SW 1271 (cell line): ENCODE data around the gene PRKAB2.
"Not testable (repeated sequence)": the region's sequence is repeated elsewhere in the genome, so short reads cannot be mapped to it uniquely, and the experiment has no call there.

Experiments
- DNase-seq, 2 experiments: peaks; one replicate each; lab custom pipeline; 2025; lab: John Stamatoyannopoulos, UW

The PRKAB2 gene, protein sequence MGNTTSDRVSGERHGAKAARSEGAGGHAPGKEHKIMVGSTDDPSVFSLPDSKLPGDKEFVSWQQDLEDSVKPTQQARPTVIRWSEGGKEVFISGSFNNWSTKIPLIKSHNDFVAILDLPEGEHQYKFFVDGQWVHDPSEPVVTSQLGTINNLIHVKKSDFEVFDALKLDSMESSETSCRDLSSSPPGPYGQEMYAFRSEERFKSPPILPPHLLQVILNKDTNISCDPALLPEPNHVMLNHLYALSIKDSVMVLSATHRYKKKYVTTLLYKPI

DNA sequence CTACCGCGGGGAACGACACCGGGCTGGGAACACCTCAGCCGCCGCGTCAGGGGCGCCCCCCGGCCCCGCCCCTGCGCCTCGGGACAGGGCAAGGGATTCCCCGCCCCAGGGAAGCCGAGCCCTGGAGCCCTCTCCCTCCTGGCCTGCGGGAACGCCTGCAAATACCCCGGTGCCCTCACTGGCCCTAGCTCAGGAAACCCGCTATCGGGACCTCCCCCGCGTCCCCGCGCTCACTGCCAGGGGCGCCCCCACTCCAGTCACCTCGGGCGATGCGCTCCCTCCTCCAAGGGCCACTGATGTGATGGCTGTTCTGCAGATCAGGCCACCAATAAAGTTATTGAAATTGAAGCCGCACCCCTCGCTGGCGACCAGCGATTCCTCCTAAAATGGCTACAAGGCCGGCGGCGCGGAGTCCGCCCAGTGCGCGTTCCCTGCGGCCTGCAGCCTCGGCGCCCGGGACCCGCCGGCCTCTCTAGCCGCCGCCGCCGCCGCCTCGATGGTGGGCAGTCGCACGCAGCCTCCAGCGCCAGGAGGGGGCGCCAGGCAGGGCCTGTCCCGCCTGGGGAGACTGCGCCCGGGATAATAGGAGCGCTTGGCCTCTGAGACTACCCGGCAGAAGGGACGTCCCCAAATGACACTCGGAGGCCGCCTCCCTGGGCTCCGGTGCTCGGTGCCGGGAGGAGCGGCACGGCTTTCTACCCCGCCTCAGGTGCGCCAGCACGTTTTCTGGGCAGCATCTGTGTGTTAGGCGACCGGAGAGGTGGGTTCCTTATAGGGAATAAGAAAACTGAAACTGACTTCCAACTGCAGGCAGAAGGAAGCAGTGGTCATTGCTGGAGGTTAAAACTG lies at the start of gene PRKAB2:
Gene PRKAB2, minus strand, starts transcription at position 303 of the 849 bp plus-strand sequence. CDS start 326 bp downstream, outside the sequence.
- DNase-seq, result peak; percentile 65 to 86

DNA sequence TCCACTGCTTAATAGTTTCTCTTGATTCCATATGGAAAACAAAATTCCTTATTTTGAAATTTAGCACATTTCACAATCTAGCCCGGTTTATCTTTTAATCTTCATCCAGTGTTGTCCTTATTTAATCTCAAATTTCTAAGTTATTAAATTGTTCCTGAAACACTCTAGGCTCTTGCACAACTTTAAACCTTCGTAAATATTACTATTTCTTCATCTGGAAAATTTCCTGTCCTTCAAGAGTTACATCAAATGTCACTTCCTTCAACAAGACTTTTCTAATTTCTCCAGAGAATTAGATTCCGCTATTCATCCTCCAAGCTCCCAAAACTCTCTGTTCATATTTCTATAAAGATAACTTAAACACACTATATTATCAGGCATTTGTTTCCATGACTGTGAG lies 46.3 kb upstream of the PRKAB2 start:
- no peak for DNase-seq

DNA sequence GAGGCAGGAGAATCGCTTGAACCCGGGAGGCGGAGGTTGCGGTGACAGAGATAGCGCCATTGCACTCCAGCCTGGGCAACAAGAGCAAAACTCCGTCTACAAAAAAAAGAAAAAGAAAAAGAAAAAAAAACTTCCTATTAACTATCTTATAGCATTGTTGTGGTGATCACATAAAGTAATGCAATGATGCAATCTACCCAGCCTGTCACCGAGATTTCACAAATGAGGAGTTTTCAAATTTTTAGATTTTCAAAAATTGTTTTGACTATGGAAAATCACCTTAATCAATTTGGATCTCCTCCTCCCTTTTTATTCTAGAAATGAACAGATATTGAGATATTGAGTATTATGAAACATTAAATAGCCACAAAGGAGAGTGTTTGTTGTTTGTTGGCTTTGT lies 44.9 kb upstream of the PRKAB2 start:
- no peak for DNase-seq

DNA sequence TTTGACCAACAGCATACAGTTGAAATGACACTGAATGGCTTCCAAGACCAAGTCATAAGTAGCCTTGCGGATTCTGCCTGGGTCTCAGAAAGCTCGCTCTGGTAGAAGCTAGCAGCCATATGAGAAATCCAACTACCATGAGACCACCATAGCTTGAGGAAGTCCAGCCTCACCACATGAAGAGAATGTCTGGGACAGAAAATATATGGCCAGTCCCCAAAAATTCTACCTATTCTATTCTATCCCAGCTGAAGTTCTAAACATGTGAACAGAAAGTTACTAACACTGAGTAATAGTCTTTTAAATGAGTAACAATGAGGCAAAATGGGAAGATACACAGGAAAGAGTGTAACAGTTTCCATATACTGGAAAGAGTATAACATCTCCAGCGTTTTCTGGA lies 43.9 kb upstream of the PRKAB2 start:
- DNase-seq, result no peak

DNA sequence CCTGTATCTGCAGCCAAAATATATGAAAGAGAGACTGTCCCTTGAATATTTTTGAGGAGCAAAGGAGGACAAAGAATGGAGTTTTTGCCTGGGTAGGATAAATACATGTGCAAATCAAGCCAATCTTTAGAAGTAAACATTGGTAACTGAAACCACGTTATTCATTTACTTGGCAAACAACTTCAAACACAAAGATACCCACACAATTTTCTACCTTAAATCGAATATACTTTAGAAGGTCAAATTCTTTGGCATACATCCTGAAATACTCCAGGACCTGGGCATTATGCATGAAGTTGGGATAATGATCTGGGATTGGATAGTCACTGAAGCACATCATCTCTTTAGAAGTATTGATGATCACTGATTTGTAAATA lies 43.3 kb upstream of the PRKAB2 start:
- no peak for DNase-seq

DNA sequence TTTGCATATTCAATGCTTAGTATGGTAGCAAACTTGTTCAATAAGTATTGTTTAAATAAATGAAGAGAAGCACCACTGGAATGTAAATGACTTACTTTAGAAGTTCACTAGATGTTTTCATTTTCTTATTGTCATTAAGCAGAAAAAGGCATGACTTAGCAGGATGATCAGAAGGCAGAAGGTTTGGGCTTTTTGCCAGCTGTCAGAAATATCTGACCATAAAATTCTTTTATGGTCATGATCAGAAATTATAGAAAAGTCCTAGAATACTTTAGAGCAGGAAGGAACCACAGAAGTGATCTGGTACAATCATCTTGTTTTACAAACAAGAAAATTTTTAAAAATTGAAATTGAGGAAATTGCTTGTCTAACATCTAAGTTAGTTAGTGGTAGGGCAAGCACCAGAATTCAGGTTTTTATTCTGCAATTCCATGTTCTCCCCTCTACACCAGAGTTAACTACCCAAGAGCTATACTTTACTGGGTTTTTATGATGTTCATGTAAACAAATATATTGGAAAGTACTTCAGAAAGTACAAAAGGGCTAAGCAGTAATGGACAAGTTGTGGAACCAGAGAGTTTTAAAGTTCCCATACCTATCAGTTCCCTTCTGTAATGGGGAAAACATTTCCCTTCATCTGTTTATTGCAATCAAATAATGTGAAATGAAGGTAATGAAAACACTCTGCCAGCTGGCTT lies 42.7 kb upstream of the PRKAB2 start:
- no peak for DNase-seq

DNA sequence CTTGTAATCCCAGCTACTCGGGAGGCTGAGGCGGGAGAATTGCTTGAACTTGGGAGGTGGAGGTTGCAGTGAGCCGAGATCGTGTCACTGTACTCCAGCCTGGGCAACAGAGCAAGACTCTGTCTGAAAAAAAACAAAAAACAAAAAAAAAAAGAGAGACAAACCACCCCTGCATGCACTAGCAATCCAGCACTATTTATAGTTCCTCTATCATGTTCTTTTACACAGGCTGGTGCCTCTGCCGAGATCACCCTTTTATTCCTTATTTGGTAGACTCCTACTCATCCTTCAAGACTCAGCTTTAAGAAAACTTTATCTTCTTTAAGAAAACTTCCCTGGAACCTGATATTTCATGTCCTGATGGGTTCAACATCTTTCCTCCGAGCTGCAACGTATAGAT lies 42.1 kb upstream of the PRKAB2 start:
- no peak for DNase-seq

DNA sequence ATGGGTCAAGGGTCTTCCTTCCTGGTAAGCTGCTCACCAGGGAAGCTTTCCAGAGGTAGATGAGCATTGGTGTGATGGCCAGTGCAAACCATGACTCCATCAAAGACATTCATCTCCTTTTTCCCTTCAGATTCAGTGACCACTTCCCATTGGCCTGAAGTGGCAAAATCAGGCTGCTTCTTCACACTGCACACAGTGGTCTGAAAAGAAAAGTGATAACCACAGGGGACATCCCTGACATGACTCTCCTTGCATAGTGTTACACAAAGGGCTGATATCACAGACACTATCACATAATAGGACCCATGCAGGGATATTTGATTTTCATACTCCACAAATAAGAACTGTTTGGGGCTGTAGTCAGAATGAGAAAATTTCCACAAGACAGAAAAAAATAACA lies 41.0 kb upstream of the PRKAB2 start:
- DNase-seq, result no peak

DNA sequence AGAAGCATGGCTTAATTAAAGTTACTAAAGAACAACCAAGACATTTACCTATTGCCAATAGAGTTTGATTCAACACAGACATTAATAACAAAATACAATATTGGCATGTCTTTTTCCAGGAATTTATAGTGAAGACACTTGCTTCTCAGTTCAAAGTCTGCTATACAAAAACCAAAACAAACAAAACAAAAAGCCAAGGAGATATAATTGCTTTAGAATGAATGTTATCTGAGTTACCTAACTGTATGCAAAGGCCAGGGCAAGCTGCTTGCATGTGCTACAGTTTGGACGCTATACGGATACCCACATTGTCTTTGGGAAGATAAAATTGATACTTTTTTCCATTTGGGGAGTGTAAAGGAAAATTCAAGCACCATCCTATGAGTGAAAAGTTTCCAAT lies 39.3 kb upstream of the PRKAB2 start:
- no peak for DNase-seq

DNA sequence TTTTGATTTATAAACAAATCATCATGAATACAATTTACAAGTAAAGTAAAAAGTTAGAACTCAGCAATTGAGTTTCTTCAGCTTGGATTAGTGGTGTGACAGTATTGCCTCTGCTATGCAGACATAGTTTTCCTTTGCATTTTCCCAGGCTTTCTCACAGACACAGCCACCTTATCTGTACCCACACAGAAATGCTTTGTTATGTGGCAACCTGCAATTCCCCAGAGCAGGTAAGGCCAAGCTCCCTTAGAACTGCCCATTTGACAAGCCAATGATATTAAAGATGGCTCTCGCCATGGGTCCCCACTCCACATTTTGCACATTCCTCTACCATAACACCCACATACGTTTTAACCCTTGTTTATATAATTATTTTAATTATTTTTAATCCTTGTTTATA lies 38.7 kb upstream of the PRKAB2 start:
- DNase-seq, result no peak

DNA sequence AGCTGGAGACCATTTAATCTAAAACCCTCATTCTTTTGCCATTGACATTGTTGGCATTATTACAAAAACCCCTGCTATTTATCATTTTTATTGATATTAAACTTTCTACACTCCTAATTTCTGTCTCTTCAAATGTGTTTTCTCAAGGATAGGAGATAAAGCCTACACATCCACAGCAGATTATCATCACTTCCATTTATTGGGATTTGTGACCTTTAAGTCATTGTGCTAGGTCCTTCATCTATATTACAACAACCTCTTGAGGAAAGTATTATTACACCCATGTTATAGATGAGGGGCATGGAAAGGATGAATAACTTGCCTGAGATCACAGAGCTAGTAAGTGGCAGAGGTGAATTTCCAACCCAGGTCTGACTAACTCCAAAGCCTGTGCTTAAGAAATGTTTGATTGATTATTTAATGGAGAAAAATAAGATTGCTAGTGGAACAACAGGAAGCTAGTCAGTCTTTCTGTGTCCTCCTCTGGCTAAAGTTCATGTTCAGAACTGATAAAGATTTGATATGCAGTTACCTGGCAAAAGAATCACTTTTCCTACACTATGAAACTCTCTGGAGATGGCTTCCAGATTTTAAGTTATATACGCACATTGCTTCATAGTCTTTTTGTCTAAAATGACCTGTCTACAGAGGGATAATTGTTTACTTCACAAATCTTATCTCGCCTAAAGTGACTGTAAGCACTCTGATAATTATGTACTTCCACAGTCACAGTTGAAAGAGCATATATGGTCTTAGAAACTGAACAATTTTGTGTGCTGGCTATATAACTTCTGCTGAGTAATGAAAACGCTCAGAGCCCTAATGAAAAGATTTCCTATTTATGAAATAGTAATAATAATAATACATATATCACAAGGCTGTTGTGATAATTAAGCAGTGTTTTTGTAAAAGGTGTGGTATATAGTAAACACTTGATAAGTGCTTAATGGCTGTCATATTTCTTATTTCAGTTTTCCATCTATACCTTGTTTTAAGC lies 37.9 kb upstream of the PRKAB2 start:
- no peak for DNase-seq

DNA sequence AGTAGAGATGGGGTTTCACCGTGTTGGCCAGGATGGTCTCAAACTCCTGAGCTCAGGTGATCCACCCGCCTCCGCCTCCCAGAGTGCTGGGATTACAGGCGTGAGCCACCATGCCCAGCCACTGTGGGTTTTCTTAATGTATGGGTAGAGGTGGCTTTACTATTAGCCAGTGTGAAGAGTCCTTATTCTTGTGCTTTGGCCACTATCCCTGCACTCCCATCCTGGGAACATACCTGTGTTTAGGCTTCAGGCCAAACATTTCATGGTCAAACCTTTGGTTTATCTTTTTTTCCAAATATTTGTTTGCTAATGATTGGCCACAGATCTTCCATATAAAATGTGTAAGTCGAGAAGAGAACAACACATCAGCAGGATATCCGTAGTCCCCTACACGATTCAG lies 36.3 kb upstream of the PRKAB2 start:
- no peak for DNase-seq

DNA sequence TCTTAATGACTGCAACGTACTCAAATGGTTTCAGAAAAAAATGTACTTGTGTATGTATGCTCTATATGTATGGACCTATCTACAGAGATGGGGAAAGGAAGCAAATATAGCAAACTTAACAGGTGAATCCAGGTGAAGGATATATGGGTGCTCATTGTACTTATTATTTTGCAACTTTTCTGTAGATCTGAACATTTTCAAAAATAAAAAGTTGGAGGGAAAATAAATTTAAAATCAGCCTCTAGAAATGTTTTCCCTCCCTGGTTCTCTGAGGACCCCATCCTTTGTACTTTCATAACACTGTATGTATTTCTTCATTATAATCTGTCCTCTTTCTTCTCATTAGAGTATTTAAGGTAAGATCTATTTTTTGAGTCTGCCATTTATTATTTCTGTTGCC lies 34.9 kb upstream of the PRKAB2 start:
- DNase-seq, result no peak

DNA sequence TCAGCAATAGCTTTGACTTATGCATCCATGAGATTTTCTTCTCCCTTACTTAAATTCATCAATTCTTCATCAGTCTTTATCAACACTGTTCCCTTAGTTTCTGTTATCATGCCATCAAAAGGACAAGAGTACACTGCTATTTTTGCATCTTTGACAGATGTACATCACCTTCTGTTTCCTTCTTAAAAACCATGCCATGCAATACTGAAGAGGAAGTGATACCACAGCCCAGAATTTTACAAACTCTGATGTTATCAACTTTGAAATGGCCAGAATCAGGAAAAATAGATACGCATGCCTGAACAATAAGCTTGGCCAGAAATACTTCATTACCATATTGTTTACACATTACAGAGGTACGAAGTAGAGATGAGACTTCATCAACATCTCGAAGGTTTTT lies 31.8 kb upstream of the PRKAB2 start:
- DNase-seq, result no peak

DNA sequence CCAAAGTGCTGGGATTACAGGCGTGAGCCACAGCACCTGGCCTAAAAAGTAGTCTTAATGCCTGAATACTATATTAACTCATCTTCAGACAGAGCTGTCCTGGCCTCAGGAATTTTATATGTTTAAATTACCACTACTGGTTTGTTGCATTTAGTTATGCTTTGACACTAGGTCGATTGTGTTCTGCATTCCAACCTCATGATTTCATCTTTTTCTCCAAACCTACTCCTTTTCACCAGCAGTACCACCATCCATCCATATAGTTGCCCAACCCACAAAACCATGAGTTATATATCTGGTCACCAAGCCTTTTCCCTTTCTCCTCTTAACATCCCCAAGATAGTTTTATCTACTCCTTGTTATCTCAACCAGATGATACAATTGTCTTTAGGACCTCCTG lies 30.3 kb upstream of the PRKAB2 start:
- no peak for DNase-seq

DNA sequence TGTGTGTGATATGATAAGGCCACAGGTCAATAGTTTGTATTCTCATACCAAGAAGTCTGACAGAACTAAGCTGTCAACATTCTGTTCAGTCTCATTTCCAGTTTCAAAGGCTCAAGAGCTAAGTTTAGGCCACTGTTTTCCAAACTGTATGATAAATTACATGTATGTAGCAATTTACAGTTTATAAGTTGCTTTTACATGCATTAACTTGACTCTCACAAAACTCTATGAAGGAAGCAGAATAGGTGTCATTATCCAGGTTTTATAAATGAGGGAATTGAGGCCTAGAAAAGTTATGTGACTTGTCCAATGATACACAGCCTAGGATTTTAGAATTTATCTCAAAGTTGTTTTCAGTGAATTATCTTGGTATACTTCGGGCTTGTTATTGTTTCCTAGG lies 29.5 kb upstream of the PRKAB2 start:
- DNase-seq, result no peak

DNA sequence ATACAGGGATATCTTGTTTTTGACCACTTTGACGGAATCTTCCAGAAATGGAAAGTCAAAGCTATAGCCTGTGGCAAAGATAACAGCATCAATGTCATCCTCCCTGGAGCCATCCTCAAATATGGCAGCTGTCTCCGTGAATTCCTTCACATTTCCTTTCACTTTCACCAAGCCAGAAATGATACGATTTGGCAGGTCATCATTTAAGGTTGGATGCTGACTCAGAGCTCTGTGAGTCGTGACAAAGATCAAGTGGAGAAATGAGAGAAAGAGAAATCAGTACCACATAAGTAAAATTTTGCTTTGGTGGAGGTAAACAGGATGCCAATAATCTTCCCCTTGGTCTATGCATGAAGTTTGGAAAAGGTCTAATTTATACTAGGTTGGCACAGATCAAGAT lies 29.0 kb upstream of the PRKAB2 start:
- DNase-seq, result no peak

DNA sequence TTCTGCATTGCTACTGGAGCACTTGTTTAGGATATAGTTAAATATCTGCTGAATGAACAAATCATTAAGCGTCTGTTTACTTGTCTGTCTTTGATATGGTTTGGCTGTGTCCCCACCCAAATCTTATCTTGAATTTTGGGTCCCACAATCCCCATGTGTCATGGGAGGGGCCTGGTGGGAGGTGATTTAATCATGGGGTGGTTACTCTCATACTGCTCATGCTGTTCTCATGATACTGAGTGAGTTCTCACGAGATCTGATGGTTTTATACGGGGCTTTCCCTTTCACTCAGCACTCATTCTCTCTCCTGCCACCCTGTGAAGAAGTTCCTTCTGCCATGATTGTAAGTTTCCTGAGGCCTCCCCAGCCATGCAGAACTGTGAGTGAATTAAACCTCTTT lies 25.1 kb upstream of the PRKAB2 start:
- not testable (repeated sequence) for DNase-seq

DNA sequence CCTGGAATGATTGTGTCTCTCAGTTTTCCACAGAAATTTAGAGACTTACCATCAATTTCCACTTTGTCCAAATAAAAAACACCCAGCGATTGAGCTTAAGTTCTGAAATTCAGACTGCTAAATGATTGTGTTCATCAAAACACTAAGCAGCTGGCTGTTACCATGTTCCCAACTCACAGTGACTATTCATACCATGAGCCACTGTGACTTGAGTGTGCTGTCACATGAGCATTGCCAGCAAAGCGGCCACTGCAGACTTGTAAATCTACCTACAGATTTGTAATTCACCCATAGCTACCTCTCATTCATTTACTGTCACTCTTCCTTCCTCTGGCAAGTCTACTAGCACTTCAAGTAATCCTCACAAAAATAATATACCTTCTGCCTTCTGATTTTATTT lies 17.2 kb upstream of the PRKAB2 start:
- DNase-seq, result no peak

DNA sequence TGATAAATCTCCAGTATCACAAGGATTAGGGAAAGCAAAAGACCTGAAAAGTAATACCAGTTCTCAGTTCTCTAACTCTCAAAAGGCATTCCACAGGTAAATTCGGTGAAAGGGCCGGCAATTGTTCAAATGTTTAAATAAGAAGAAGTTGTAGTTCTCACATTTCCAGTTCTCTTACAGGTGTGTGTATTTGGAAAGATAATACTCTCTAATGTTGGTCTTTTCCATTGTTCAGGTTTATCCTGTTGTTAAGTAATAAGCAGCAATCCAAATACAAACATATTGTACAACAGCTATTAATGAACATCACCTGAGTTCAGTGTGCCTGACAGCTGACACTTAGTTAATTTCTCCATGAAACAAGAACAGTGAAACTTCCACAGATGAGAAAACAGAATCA lies 13.2 kb upstream of the PRKAB2 start:
- DNase-seq, result no peak

DNA sequence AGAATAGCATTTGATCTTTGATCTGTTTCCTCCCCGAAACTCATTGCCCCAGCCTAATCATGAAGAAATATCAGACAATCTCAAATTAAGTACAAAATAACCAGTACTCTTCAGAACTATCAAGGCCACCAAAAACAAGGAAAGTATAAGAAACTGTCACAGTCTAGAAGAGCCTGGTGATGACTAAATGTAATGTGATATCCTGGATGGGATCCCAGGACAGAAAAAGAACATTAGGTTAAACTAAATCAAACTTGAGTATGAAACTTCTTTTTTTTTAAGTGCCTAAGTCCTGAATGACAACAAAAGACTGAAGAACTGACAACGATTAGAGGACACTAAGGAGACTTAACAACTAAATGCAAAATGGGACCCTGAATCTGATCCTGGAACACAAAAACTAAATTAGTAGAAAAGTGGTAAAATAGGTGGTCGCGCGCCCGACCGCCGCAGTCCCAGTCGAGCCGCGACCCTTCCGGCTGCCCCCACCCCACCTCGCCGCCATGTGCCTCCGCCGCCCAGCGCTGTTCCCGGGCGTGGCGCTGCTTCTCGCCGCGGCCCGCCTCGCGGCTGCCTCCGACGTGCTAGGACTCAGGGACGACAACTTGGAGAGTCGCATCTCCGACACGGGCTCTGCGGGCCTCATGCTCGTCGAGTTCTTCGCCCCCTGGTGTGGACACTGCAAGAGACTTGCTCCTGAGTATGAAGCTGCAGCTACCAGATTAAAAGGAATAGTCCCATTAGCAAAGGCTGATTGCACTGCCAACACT lies 5.5 kb upstream of the PRKAB2 start:
- no peak for DNase-seq
